ENCODE results near the gene SP100. TPM values are rescaled to one million over a fixed set of nuclear protein-coding genes. Genes with fewer than 3 reads are reported as not detected.
"Not testable (repeated sequence)": the region's sequence is repeated elsewhere in the genome, so short reads cannot be mapped to it uniquely, and the experiment has no call there.

The SP100 gene
- total RNA-seq, 1 experiment from 2014 or later: 6.2 TPM

DNA sequence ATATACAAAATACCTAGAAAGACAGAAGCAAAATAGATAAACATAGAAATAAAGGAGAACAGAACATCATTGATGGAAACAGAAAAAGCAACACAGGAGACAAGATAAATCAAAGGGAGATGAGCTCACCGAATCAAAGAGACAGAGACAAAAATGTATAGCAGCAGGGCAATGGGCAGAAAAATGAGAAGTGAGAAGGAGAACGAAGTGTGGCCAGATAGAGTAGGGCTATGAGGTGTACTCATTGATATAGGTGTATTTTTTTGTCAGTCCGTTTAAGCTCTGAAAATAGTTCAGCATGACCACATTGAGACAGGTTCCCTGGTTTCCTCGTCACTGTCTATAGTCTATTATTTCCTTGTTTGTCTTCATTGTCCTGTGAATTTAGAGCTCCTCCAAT lies 55.1 kb downstream of the SP100 start:
- no peak overlapping the region for H3K4me3 ChIP-seq
- H3K27me3 ChIP-seq: no peaks in the 10 kb centered on the region
- DNase-seq: no peak
- H3K4me1 ChIP-seq: no peaks in the 10 kb centered on the region
- H3K9me3 ChIP-seq (replicated peaks): no peaks in the 10 kb centered on the region
- no peaks in the 10 kb centered on the region for H3K36me3 ChIP-seq
- H3K27ac ChIP-seq: no peak overlapping the region

DNA sequence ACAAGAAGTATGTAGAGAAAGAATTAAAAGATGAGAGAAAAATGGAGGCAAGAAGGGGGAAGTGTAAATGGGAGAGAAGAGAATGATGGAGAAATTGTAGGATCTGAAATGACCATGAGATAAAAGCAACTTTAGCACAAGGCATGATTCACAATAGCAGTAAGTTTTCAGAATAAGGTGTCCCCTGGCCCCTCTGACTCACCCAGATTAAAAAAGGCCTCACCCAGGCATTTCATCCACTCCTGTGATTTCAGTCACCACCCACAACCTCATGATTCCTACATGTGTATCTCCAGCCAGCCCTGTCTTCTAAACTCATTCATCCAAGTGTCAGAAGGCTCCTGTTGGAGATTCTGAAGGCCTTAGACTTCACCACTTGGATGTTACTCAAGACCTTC lies 56.6 kb downstream of the SP100 start:
- H3K9me3 ChIP-seq (replicated peaks): no peaks in the 10 kb centered on the region
- H3K27ac ChIP-seq: no peak overlapping the region
- no peak overlapping the region for H3K4me3 ChIP-seq
- no peaks in the 10 kb centered on the region for H3K36me3 ChIP-seq
- H3K4me1 ChIP-seq: no peaks in the 10 kb centered on the region
- DNase-seq: no peak
- no peaks in the 10 kb centered on the region for H3K27me3 ChIP-seq

DNA sequence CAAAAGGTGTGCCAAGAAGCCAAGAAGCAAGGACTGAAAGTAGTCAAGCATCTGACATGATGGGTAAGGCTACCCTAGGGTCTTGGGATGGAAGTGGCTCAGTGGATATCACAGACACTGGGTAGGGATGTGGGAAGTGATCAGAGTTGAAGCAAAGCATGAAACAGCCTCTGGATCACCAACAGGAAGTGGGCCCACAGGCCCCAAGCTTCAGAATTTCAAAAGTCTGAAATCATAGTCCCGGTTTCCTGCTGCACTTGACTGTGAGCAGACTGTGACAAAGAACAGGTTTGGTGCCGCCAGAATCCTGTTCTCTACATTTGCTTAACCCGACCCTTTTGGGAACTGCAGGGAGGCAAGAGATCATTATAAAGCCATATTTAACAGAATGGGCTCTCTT lies 57.4 kb downstream of the SP100 start:
- no peaks in the 10 kb centered on the region for H3K36me3 ChIP-seq
- no peak overlapping the region for H3K27ac ChIP-seq
- H3K27me3 ChIP-seq: no peaks in the 10 kb centered on the region

DNA sequence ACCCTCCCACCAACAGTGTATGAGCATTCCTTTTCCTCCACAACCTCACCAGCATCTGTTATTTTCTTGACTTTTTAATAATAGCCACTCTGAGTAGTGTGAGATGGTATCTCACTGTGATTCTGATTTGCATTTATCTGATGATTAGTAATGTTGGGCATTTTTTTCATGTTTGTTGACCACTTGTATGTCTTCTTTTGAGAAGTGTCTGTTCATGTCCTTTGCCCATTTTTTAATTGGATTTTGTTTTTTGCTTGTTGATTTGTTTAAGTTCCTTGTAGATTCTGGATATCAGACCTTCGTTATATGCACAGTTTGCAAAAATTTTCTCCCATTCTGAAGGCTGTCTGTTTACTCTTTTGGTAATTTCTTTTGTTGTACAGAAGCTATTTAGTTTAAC lies 59.1 kb downstream of the SP100 start:
- DNase-seq: no peak
- no peaks in the 10 kb centered on the region for H3K9me3 ChIP-seq (replicated peaks)
- no peaks in the 10 kb centered on the region for H3K36me3 ChIP-seq

More for the DNA sequence above, 57.4 kb downstream of the SP100 start:
- H3K9me3 ChIP-seq (replicated peaks): no peaks in the 10 kb centered on the region
- H3K4me3 ChIP-seq: no peak overlapping the region
- no peak for DNase-seq
- no peaks in the 10 kb centered on the region for H3K4me1 ChIP-seq

DNA sequence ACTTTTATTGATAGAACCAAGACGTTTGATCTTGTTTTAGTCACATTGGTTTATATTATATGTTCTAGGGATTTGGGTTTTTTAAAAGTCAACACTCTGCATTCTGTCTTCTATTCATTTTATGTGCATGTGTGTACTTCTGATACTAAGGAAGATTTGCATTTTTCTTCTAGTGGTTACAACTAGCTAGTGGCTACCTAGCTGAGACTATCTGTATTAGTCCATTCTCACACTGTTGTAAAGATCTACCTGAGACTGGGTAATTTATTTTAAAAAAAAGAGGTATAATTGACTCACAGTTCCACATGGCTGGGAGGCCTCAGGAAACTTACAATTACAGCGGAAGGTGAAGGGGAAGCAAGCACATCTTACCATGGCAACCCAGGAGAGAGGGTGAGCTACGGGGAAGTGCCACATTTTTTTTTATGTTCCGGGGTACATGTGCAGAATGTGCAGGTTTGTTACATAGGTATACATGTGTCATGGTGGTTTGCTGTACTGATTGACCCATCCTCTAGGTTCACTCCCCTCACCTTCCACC lies 69.9 kb downstream of the SP100 start:
- Histone ChIP-seq H3K27me3 (no peaks in the 10 kb centered on the region), H3K4me3 (no peak overlapping the region), H3K27ac (no peak overlapping the region), H3K36me3 (no peaks in the 10 kb centered on the region), H3K4me1 (no peaks in the 10 kb centered on the region), H3K9me3 (replicated peaks) (no peaks in the 10 kb centered on the region)
- no peak for DNase-seq

More for the DNA sequence above, 59.1 kb downstream of the SP100 start:
- no peaks in the 10 kb centered on the region for H3K27me3 ChIP-seq
- H3K4me1 ChIP-seq: no peaks in the 10 kb centered on the region
- no peak overlapping the region for H3K4me3 ChIP-seq
- H3K27ac ChIP-seq: no peak overlapping the region

DNA sequence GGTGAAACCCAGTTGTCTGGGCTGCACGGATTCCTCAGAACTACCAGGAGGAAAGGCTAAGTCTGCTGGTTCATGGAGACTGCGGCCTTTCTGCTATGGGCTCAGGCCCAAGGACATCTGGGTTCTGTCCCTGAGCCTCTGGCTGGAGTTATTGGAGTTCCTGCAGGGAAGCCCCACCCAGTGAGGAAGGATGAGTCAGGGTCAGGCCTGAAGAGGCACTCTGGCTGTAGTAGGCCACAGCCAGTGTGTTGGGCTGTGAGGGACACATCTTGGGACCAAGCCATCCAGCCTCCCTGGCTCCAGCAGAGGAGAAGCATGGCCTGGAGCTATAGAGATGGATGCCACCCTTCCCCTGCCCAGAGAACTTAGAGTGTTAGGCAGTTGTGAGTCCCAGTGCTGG lies 75.2 kb downstream of the SP100 start:
- DNase-seq; H3K36me3 ChIP-seq; H3K4me3 ChIP-seq; H3K9me3 ChIP-seq (replicated peaks); H3K27ac ChIP-seq; H3K4me1 ChIP-seq; H3K27me3 ChIP-seq: not testable (repeated sequence)

DNA sequence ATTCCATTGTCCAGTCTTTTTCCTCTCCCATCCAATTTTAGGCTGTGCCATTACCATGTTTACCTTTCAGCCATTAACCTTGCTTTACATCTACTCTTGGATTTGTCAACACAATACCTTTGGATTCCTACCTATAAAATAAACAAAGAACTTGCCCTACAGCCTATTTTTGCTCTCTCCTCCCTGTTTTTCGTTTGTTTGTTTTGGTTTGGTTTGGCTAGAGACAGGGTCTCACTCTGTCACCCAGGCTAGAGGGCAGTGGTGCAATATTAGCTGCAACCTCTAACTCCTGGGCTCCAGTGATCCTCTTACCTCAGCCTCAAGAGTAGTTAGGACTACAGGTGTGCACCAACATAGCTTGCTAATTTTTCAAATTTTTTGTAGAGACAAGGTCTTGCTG lies 76.1 kb downstream of the SP100 start:
- Histone ChIP-seq H3K9me3 (replicated peaks) (no peaks in the 10 kb centered on the region), H3K27ac (no peak overlapping the region), H3K4me1 (no peaks in the 10 kb centered on the region), H3K4me3 (no peak overlapping the region), H3K36me3 (no peaks in the 10 kb centered on the region), H3K27me3 (no peaks in the 10 kb centered on the region)
- DNase-seq: no peak

DNA sequence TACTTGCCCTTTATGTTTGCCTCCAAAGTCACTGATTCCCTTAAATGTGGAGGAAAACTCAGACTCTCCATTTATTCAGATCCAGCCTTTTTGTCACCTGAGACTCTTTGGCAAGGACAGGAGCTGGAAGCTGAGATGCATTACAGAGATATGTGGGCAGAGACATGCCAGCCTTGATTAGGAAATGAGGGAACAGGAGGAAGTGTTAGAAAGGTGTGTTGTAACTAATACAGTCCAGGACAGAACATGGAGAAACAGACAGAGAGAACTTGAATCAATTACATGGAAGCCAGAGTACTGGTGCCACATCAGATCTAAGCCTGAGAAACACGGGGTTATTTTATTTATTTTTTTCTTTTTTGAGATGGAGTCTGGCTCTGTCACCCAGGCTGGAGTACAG lies 79.0 kb downstream of the SP100 start:
- Histone ChIP-seq H3K27ac (no peak overlapping the region), H3K36me3 (no peaks in the 10 kb centered on the region), H3K4me3 (no peak overlapping the region), H3K27me3 (no peaks in the 10 kb centered on the region), H3K4me1 (no peaks in the 10 kb centered on the region), H3K9me3 (replicated peaks) (no peaks in the 10 kb centered on the region)
- DNase-seq: no peak

DNA sequence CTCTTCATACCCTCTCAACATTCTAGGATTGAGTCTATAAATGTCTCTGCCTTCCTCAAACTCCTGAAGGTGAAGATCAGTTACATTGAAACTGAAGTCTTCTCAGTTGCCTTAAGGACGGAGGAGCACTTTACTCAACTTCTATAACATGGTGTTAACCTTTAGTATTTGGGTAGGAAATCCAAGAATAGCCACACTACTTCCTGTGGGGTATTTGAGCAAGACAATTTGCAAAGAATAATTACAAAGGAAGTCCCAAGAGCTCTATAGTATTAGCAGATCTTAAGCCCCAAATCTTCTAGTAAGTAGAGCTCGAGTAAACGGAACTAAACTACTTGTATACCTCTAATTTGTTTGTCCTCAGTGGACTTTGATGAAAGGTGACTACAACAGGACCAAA lies 80.9 kb downstream of the SP100 start:
- no peaks in the 10 kb centered on the region for H3K9me3 ChIP-seq (replicated peaks)
- no peaks in the 10 kb centered on the region for H3K36me3 ChIP-seq
- H3K27me3 ChIP-seq: no peaks in the 10 kb centered on the region
- H3K4me3 ChIP-seq: no peak overlapping the region
- H3K4me1 ChIP-seq: no peaks in the 10 kb centered on the region
- DNase-seq: no peak
- H3K27ac ChIP-seq: no peak overlapping the region

DNA sequence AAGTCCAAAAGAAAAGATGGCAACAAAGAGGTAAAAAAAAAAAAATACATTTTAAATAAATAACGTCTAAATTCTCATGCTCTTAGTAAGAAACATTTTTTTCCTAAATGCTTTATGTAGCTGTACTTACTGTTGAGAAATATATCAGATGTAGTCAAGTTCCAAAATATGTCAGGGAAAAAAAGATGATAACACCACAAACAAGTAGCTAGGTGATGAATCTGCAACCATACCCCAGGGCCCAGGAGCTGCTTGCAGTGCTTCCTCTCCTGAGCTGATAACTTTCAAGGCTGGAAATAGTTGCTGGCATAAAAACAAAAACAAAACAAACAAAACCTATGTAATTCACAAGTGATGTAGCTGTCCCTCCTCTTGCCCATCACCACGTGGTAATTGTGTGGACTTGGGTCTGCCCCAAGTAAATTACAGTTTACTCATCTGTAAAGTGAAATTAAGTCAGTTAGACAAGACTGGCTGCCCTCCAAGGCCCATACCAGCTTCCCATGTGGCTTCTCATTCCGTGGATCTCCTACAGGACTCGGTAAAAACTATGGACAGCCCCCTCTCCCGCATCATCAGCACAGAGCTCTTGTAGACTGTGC lies 82.6 kb downstream of the SP100 start:
- no peaks in the 10 kb centered on the region for H3K36me3 ChIP-seq
- no peak for DNase-seq
- H3K4me3 ChIP-seq: no peak overlapping the region
- H3K27ac ChIP-seq: no peak overlapping the region
- H3K27me3 ChIP-seq: peaks cover 1% of the 10 kb centered on the region; the same call in 1 of the 2 replicates
- no peaks in the 10 kb centered on the region for H3K9me3 ChIP-seq (replicated peaks)
- no peaks in the 10 kb centered on the region for H3K4me1 ChIP-seq

DNA sequence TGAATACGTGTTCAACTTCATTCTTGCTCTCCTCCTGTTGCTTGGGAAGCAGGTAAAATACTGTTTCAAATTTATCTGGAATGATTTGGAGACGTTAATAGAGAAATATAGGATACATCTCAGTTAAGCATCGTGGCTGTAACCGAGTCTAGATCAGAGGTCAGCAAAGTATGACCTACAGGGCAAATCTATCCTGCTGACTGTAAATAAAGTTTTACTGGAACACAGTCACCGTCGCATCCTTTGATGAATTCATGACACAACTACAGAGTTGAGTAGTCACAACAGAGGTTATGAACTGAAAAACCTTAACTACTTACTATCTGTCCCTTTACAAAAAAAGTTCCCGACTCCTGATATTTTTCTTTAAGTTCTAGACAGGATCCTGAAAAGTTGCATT lies 86.6 kb downstream of the SP100 start:
- no peak for DNase-seq
- no peak overlapping the region for H3K27ac ChIP-seq
- H3K4me3 ChIP-seq: no peak overlapping the region
- no peaks in the 10 kb centered on the region for H3K36me3 ChIP-seq
- peaks cover 9% of the 10 kb centered on the region for H3K27me3 ChIP-seq
- no peaks in the 10 kb centered on the region for H3K4me1 ChIP-seq
- no peaks in the 10 kb centered on the region; the same call in 1 of the 2 replicates for H3K9me3 ChIP-seq (replicated peaks)

DNA sequence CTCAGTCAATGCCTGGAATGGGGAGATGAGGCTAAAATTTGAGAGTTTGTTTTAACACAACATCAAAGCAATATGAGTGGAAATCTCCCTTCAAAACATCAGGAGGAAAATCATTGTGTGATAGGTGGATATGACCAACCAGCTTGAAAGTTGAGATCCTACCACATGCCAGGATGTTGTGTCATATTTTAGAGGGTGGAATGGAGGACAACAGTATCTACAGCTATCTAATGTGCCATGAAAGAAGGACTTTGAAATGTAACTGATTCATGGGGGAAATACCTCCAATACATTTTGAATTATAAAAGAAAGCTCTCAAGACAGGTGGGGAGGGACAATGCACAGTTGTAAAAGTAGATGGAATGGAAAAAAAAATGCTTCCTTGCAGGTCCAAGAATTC lies 87.8 kb downstream of the SP100 start:
- H3K27ac ChIP-seq: no peak overlapping the region
- no peaks in the 10 kb centered on the region for H3K36me3 ChIP-seq
- no peak overlapping the region for H3K4me3 ChIP-seq
- no peak for DNase-seq
- no peaks in the 10 kb centered on the region for H3K4me1 ChIP-seq
- peaks cover 9% of the 10 kb centered on the region for H3K27me3 ChIP-seq
- H3K9me3 ChIP-seq (replicated peaks): no peaks in the 10 kb centered on the region; the same call in 1 of the 2 replicates

DNA sequence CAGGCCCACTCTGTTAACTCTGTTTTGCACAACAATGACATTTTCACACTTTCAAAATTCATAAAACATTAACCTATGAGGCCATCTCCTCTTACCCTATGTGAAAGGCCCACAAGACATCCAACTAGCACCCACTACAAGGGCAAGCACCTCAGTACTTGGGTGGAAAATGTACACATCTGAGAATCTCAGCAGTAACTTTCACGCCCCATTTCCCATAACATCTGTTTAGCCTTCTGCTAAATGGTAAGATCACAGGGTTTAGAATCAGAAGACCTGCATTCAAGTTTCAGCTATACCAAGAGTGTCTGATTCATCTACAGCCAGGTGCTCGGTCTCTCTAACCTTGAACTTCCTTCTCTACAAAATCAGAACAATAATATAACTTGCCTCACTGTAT lies 89.2 kb downstream of the SP100 start:
- Histone ChIP-seq H3K4me1 (no peaks in the 10 kb centered on the region), H3K27me3 (peaks cover 9% of the 10 kb centered on the region), H3K36me3 (no peaks in the 10 kb centered on the region), H3K9me3 (replicated peaks) (no peaks in the 10 kb centered on the region; the same call in 1 of the 2 replicates), H3K27ac (no peak overlapping the region), H3K4me3 (no peak overlapping the region)
- no peak for DNase-seq

DNA sequence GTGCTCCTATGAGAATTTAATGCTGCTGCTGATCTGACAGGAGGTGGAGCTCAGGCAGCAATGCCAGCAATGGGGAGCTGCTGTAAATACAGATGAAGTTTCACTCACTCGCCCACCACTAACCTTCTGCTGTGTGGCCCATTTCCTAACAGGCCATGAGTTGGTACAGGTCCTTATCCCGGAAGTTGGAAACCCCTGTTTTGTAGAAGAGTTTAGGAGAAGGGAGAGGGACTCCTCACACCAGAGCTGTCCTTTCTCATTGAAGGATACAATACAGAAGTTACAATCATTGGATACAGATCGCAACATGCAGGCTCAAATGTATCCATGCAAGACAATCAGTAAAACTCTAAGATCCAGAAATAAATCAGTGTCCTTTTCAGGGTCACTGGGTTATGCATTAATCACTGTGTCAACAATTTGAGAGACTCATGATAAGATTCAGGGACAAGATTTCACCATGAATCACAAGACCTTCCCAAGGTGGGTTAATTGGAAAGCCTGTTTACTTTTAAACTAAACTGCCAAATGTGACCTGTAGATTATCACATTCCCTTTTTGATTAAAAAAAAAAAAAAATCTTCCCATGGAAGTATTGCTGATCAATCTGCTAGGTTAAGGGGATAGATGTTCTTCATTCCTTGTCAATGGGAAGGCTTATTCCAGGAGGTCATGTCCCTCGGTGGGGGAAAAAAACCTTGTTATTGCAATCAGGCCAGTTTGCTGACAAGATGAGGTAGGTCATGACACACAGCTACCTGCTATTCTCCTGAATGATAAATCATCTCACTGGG lies 97.2 kb downstream of the SP100 start:
- Histone ChIP-seq H3K9me3 (replicated peaks) (no peaks in the 10 kb centered on the region), H3K27ac (no peak overlapping the region), H3K4me3 (no peak overlapping the region), H3K27me3 (no peaks in the 10 kb centered on the region), H3K36me3 (no peaks in the 10 kb centered on the region), H3K4me1 (0 out of 2 replicates have a peak, but pooled peaks cover 4% of the 10 kb centered on the region)
- no peak for DNase-seq

DNA sequence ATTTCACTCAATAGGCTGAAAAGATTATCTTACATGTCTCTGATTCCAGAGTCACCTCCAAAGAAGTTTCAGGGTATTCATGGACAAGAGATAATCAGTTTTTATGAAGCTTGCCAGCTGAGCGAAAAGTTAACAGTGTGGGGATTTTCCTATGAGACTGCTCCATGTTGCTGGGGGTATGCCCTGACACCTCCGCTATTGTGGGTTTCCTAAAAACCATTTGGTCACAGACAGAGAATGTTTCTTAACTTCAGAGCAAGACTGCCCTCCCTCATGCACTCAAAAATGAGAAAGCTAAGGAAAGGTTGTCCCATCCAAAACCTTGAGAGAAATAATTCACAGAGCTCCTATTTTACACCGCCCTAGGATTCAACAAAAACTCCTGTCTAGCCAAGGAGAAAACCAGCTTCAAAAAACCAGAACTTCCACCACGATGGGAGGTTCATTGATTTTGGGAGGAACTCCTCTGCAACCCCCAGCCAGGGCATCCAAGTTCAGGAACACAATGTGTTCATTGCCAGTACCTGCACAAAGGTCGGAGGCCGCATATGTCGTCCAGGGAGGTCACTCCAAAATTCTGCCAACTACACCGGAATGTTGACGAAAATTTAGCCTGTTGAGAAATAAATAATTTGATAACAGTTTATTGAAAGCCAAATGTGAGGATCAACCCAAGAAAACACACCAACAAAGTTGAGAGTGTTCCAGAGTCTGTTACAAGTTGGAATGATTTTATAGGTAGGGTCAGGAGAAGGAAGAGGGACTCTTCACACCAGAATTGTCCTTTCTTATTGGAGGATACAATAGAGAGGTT lies 104.3 kb downstream of the SP100 start:
- no peak overlapping the region for H3K27ac ChIP-seq
- DNase-seq: no peak
- no peaks in the 10 kb centered on the region; the same call in 1 of the 2 replicates for H3K9me3 ChIP-seq (replicated peaks)
- H3K36me3 ChIP-seq: no peaks in the 10 kb centered on the region
- no peaks in the 10 kb centered on the region for H3K27me3 ChIP-seq
- H3K4me3 ChIP-seq: no peak overlapping the region
- 0 out of 2 replicates have a peak, but pooled peaks cover 5% of the 10 kb centered on the region for H3K4me1 ChIP-seq
